Measurements from ENCODE around the gene BCAS3.

Gene BCAS3

DNA sequence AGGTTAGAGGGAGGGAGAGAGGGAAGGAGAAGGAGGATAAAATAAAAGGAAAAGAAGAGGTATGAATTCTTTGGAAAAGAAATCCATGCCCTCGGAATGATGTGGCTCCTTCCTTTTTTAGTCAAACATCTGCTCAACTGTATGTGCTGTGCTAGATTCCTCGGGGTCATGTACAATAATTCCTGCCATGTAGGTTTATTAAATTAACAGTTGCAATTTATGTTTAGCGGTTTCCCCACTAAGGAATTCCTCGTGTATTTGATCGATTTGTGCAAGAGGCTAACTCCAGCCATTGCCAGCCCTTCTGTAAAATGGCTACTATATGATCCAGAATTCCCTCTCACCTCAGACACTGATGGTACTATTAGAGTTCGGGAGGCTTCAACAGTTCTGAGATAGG is 639.0 kb downstream of the BCAS3 start:
- DNase-seq (ENCODE audit: low read depth) = no peak

DNA sequence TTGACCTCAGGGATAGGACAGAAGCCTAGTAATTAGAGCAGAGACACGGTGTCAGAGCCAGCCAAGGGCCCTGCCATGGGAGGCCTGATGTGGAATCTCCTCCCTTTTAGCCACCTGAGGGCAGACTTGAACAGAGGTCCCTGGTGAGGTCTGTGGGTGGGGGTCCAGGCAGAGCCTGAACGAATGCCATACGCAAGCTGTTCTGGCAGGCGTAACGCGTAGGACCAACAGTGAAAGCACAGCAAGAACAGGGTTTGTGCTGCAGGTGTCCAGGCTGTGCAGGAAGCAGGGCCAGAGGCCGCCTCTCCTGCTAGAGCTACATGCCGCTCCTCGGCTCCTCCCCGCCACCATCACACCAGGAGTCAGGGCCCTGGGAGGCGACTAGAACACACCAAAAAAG is 640.1 kb downstream of the BCAS3 start:
- DNase-seq (ENCODE audit: low read depth) = no peak

GRCh38 chr17:61318684-61319098 is 641.0 kb downstream of the BCAS3 start:
- DNase-seq (ENCODE audit: low read depth) = no peak

- no peak for DNase-seq (ENCODE audit: low read depth)
Measured at GRCh38 chr17:61321344-61321743, 643.7 kb downstream of the BCAS3 start.

DNA sequence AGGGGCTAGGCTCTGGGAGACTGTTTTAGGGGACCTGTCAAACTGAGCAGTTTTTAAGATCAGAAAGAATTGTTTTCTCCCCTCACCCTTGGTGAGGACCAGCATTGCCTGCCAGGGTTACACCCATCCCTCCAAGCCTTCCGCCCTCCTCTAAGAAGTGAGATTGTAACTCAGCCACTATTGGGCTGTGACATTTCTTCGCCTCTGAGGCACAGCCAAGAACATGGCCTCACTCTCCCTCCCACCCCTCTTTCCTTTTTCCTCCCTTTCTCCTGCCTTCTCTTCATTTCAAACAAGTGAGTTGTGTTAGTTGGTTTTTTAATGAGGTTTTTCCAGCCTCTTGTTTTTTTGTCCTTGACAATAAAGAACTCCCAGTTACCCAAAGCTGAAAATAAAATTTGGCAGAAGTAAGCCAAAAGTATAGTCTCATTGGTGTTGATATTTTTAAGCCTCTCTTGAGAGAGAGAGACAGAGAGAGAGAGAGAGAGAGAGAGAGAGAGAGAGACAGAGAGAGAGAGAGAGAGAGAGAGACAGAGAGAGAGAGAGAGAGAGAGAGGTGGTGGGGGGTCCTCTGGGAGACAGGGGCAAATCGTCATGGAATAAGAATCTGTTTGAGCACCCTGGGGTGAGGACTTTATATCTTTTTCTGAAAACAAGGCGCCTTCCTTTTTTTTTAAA is 644.8 kb downstream of the BCAS3 start:
- no peak for DNase-seq (ENCODE audit: low read depth)

DNA sequence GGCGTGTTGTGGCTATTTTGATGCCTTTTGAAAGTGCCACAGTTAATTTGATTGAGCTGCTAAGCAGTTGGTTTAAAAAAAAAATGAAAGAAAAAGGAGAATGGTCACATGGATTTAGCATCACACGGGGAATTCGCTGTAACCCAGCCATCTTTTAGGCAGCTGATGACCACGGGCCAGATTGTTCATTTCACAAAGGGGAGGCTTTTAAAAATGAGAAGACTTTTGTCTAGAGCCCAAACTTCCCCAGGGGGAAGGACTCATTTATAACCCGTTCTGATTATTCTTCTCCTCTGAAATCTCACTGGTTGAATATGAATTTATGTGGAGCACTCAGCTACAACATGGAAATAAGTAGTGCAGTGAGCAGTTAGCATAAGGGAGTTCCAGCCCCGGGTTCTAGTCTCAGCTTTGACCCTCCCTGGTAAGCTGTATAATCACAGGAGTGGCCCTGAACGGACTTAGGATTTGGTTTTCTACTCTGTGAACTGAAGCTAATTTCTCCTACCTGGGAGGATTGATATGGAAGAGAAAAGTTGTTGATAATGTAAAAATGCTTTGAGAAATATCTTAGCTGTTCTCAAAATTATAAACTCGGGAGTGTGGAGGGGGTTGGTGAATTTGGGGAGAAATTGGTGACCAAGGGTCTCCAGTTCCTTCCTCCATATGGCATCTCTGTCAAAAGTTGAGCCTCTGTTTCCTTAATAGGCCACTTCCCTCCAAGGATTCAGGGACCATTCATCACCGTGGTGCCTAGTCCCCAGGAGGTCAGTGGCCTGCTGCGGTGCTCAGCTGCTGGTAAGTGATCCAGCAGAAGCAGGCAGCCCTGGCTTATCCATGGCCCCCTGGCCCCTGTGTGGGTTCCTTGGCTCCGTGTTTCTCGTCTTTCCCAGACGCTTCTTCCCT is 645.6 kb downstream of the BCAS3 start:
- DNase-seq (ENCODE audit: low read depth) = no peak

DNA sequence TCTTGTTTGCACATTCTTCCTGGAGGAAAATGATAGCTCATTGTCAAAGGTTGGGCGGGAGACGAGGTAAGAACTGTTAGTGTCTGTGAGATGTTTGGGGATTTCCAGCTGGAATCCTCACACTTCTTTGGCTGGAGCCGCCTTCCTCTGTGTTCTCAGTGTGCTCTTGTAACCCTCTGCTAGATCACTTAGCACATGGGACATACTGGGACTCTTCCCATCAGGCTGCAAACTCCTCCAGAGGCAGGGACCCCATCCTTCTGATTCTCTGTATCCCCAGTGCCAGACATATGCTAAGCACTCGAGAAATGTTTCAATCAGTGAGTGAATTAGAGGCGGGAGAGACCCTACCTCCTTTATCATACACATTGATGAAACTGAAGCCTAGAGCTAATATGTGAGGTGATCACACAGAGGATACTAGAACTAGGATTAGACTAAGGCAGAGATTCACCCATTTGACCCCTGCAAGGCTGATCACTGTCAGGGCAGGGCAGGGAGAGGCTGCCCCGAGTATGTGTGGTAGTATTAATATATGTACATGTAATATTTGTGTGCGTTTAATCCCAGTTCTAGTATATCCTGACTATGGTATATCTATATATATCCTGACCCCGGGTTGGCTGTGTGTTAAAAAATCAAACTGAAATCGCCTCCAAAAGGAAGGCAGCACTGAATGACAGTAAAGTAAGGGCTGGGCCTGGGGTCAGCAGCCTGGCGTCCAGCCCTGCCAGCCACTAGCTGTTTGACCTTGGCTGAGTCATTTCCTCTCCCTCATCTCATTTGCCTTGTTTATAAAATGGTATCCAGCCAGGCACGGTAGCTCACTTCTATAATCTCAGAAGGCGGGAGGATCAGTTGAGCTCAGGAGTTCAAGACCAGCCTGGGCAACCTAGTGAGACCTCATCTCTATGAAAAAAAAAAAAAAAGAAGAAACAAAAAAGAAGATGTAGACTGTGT is 646.5 kb downstream of the BCAS3 start:
- DNase-seq (ENCODE audit: low read depth) = no peak

GRCh38 chr17:61324950-61325349 is 647.3 kb downstream of the BCAS3 start:
- DNase-seq (ENCODE audit: low read depth) = no peak

- no peak for DNase-seq (ENCODE audit: low read depth)
Measured at GRCh38 chr17:61325382-61326073, 647.9 kb downstream of the BCAS3 start.

DNA sequence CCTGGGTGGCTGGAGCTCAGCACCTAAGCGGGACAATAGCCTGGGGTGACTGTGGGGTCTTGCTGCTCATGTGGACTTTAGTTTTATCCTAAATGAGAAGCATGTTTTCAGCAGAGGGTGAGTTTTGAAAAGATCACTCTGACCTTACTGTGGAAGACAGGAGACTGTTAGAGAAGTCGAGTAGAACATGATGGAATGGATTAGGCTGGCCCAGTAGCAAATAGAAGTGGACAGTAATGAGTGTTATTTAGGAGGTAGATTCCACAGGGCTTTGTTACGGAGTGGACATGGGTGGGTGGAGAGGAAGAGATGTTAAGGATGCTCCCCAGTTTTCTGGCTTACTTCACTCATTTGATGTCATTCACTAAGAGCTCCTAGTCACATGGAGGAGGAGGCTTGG is 648.7 kb downstream of the BCAS3 start:
- no peak for DNase-seq (ENCODE audit: low read depth)

DNA sequence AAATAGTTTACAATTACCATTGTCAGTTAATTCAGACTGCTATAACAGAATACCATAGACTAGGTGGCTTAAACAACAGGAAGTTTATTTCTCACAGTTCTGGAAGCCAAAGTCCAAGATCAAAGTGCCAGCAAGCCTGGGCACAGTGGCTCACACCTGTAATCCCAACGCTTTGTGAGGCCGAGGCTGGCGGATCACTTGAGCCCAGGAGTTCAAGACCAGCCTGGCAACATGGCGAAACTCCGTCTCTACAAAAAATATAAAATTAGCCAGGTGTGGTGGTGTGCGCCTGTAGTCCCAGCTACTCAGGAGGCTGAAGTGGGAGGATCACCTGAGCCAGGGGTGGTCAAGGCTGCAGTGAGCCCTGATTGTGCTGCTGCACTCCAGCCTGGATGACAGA is 650.7 kb downstream of the BCAS3 start:
- DNase-seq (ENCODE audit: low read depth) = no peak

- DNase-seq (ENCODE audit: low read depth) = no peak
Measured at GRCh38 chr17:61330174-61331150, 652.8 kb downstream of the BCAS3 start.

DNA sequence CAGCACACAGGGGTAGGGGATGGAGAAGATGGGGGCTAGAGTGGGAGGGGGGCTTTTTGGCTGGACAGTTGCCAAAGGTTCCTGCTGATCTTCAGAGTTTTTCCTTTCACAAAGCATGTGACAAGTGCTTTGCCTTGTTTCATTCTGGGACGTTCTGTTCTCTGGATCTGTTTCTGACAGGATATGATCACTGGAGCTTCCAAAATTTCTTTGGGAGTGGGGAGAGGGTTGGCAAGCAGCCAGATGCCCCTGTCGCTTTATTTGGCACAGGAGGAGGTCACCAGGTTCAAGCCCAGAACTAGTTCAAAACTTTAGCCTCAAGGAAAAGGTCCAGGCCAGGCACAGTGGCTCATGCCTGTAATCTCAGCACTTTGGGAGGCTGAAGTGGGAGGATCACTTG is 653.5 kb downstream of the BCAS3 start:
- DNase-seq (ENCODE audit: low read depth) = no peak

- no peak for DNase-seq (ENCODE audit: low read depth)
Measured at GRCh38 chr17:61331886-61332285, 654.2 kb downstream of the BCAS3 start.

DNA sequence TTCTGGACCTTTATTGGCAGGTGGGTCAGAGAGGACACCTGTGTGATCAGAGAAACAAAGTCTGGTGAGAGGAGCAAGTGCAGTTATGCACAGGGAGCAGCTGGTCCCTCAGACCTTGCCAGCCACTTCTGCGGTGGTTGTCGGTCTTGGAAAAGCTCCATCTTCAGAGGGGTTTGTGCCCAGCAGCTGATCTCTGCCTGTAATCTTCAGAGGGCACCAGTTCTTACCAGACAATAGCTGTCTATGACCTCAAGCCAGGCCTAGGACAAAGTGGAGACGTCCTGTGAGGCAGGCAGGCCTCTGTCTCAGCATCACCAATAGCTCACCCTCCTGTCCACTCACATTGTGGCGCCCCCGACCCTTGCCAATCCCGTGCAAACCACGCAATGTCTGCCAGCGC is 655.5 kb downstream of the BCAS3 start:
- DNase-seq (ENCODE audit: low read depth) = no peak

DNA sequence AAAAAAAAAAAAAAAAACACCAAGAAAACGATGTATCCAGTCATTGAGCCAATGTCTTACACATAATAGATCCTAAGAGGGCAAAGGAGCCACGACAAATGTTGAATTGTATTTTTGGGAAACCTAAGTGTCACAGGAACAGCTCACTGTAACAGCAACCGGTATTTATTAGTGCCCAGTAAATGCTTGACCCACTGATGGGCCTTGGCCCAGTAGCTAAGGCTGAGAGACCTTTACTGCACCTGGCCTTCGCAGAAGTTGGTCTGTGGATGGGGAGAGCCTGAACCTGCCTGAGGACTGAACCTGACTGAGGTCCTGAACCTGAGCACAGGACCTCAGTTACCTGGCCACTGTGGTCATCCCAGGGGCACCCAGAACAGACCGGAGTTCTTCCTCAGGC is 657.0 kb downstream of the BCAS3 start:
- DNase-seq (ENCODE audit: low read depth) = no peak

GRCh38 chr17:61335105-61335844 is 657.6 kb downstream of the BCAS3 start:
- DNase-seq (ENCODE audit: low read depth) = no peak

DNA sequence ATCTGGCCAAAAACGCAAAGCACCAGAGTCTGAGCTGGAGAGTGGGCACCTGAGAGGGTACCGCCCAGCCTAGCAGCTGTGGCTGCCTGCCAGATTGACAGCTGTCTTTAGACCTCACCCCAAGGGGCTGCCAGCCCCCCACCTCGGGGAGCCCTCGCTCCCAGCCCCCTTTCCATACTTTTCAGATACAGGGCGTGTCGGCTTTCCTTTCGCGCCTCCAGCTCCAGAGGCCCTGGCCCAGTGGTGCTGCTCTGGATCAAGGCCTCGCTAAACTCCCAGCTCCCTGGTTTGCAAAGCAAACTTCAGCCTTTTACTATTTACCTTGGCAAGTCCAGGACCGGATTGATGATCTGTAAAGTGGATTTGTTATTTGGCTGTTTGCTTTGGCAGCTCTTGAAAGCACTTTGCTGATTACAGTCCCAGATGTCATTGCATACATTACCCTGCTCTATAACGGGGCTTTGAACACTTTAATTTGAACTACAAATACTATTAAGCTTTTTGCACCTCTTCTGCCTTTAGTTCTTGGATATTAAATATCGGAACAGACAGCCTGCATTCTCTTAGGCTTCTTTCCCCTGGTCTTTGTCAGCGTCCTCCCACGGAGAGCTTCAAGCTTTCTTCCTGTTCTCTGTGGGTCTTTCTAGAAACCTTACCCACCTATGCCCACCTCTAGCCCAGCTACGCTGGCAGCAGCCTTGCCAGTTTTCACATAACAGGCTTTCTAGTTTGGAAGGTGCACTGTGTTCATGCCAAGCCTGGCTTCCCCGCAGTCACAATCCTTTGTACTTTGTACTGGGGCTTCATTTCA is 658.4 kb downstream of the BCAS3 start:
- no peak for DNase-seq (ENCODE audit: low read depth)

GRCh38 chr17:61337290-61337689 is 659.6 kb downstream of the BCAS3 start:
- no peak for DNase-seq (ENCODE audit: low read depth)

Data from CMK (cell line).